ENCODE measurements around the gene HCAR3.
"Not testable (repeated sequence)": the region's sequence is repeated elsewhere in the genome, so short reads cannot be mapped to it uniquely, and the experiment has no call there.

Gene HCAR3

GRCh38 chr12:122722387-122722786 is 5.8 kb upstream of the HCAR3 start:
- DNase-seq (ENCODE audit: low read depth in 2 of 2) = no peak

GRCh38 chr12:122721057-122721545 is 4.5 kb upstream of the HCAR3 start:
- DNase-seq (ENCODE audit: low read depth in 2 of 2) = no peak

DNA sequence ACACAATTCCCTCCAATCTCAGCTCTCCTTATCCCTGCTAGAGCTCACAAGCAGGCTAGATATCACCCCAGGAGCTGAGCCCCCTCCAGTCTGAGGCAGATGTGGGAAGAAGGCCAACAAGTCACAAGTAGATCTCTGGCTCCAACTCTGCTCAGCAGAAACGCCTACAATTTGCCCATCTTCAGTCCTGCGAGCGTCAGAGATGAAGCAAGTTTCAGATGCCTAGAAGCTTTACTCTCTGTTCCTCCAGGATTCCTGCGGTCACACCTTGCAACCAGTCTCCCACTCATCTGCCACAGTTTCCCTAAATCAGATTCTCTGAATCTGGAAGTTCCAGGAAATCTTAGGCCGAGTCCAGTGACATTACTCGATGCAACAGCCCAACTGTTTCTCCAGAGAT is 1.4 kb downstream of the HCAR3 start:
- not testable (repeated sequence) for DNase-seq (ENCODE audit: low read depth in 2 of 2)

GRCh38 chr12:122713491-122714188 is 3.0 kb downstream of the HCAR3 start:
- DNase-seq (ENCODE audit: low read depth in 2 of 2) = not testable (repeated sequence)

- DNase-seq (ENCODE audit: low read depth in 2 of 2) = not testable (repeated sequence)
Measured at GRCh38 chr12:122711266-122711665, 5.3 kb downstream of the HCAR3 start.

DNA sequence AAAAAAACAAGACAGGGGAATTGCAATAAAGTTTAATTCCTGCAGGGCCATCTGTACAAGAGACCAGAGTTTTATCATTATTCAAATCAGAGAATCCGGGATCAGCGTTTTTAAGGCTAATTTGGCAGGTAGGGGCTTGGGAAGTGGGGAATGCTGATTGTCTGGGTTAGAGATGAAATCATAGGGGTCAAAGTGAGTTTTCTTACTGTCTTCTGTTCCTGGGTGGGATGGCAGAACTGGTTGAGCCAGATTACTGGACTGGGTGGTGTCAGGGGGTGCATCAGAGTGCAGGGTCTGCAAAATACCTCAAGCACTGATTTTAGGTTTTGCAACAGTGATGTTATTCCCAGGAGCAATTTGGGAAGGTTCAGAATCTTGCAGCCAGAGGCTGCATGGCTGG is 6.3 kb downstream of the HCAR3 start:
- DNase-seq (ENCODE audit: low read depth in 2 of 2) = not testable (repeated sequence)

DNA sequence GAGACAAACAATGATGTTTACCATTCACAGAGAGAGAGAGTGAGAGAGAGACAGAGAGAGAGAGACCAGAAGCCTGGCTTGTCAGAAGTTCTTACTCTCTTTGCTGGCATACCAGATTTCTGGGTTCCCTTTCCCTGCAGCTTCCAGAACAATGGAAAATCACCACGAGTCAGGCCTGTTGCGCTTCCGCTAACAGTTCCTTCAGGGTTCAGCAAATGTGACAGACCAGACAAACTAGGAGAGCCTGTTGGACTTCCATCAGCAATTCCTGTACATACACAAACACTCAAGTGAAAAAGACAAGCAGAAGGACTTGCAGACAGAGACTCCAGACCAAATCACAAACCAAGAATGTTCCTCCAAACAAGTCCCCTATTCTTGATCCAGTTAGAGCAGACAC is 7.3 kb downstream of the HCAR3 start:
- not testable (repeated sequence) for DNase-seq (ENCODE audit: low read depth in 2 of 2)

DNA sequence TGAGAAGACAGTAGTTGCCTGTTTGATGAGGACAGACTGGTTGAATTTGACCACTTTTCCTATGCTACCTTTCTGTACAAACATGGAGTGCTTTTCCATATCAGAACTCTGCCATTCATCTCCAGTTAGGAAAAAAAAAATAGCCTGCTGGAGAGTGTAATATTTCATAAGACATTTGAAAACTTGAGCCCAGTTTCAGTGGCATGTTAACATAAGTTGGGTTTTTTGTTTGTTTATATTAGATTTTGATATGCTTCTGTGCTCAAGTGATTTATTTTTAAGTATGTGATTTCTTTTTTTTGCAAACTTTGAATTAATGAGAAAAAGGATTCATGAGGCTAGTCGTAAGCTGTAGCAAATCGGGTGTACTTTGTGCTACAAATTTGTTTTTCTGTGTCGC is 12.8 kb downstream of the HCAR3 start:
- DNase-seq (ENCODE audit: low read depth in 2 of 2) = not testable (repeated sequence)

GRCh38 chr12:122702890-122703611 is 13.6 kb downstream of the HCAR3 start, which contains the start of gene HCAR2:
Gene HCAR2 (minus strand): TSS chr12:122703357. CDS start chr12:122703283, 74 bp downstream.
- DNase-seq (ENCODE audit: low read depth in 2 of 2) = not testable (repeated sequence)

GRCh38 chr12:122701481-122701880 is 15.1 kb downstream of the HCAR3 start:
- DNase-seq (ENCODE audit: low read depth in 2 of 2) = not testable (repeated sequence)

- DNase-seq (ENCODE audit: low read depth in 2 of 2) = not testable (repeated sequence)
Measured at GRCh38 chr12:122700038-122700710, 16.4 kb downstream of the HCAR3 start.

DNA sequence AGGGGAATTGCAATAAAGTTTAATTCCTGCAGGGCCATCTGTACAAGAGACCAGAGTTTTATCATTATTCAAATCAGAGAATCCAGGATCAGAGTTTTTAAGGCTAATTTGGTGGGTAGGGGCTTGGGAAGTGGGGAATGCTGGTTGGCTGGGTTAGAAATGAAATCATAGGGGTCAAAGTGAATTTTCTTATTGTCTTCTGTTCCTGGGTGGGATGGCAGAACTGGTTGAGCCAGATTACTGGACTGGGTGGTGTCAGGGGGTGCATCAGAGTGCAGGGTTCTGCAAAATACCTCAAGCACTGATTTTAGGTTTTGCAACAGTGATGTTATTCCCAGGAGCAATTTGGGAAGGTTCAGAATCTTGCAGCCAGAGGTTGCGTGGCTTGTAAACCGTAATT is 19.7 kb downstream of the HCAR3 start:
- DNase-seq (ENCODE audit: low read depth in 2 of 2) = not testable (repeated sequence)

GRCh38 chr12:122691566-122691965 is 25.0 kb downstream of the HCAR3 start:
- DNase-seq (ENCODE audit: low read depth in 2 of 2) = no peak

GRCh38 chr12:122688291-122688690 is 28.3 kb downstream of the HCAR3 start:
- no peak for DNase-seq (ENCODE audit: low read depth in 2 of 2)

DNA sequence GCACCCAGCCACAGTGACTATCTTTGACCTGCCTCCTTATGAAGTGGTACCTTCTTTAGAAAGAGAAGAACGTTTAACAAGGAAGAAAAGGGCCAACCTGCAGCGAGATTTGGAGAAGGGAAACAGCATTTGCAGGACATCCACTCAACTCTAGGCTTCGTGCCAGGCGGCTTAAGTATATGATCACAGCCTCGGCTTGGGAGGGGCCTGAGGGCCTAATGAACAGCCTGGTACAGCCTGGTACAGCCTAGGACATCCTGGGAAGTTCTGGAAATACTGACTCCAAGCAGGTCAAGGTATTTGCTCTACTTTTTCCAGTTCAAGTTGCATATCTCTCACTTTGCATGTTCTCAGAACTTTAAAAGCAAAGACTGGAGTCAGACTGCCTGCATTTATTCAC is 29.5 kb downstream of the HCAR3 start:
- DNase-seq (ENCODE audit: low read depth in 2 of 2) = no peak

- no peak for DNase-seq (ENCODE audit: low read depth in 2 of 2)
Measured at GRCh38 chr12:122686538-122686937, 30.1 kb downstream of the HCAR3 start.

- no peak for DNase-seq (ENCODE audit: low read depth in 2 of 2)
Measured at GRCh38 chr12:122684297-122684813, 32.3 kb downstream of the HCAR3 start.

DNA sequence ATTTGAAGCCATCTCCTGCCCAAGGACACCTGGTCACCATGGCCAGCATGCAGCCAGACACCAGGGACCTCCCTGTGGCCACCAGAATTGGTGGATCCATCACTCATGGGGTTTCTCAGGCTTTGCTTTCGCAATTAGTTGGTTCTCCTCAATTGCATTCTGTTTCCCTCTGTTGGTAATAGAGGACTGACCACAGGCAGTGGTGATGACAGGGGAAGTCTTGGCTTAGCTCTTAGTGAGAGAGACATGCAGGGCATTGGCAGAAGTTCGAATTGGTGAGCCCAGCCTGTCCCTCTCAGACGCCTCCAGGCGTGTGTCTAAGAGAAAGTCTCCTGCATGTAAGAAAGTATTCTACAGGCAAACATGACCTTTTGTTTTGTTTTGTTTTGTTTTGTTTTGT is 34.8 kb downstream of the HCAR3 start:
- no peak for DNase-seq (ENCODE audit: low read depth in 2 of 2)

GRCh38 chr12:122680989-122681388 is 35.6 kb downstream of the HCAR3 start:
- DNase-seq (ENCODE audit: low read depth in 2 of 2) = not testable (repeated sequence)

DNA sequence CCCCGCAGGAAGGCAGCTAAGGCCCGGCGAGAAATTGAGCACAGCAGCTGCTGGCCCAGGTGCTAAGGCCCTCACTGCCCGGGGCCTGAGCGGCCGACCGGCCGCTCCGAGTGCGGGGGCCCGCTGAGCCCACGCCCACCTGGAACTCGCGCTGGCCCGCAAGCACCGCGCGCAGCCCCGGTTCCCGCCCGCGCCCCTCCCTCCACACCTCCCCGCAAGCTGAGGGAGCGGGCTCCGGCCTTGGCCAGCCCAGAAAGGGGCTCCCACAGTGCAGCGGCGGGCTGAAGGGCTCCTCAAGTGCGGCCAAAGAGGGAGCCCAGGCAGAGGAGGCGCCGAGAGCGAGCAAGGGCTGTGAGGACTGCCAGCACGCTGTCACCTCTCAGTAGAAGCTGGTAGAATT is 39.8 kb downstream of the HCAR3 start:
- DNase-seq (ENCODE audit: low read depth in 2 of 2) = not testable (repeated sequence)

DNA sequence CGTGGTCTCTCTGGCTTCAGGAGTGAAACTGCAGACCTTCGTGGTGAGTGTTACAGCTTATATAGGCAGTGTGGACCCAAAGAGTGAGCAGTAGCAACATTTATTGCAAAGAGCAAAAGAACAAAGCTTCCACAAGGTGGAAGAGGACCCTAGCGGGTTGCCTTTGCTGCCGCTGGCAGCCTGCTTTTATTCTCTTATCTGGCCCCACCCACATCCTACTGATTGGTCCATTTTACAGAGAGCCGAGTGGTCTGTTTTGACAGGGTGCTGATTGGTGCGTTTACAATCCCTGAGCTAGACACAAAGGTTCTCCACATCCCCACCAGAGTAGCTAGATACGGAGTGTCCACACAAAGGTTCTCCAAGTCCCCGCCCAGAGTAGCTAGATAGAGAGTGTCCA is 40.6 kb downstream of the HCAR3 start:
- DNase-seq (ENCODE audit: low read depth in 2 of 2) = not testable (repeated sequence)

GRCh38 chr12:122672515-122672914 is 44.1 kb downstream of the HCAR3 start:
- no peak for DNase-seq (ENCODE audit: low read depth in 2 of 2)

Measured in activated CD4-positive, alpha-beta T cell treated with anti-CD3 and anti-CD28 coated beads for 24 hours (primary cell).